Measurements from ENCODE around the gene COPZ1.
"Not testable (repeated sequence)": the region's sequence is repeated elsewhere in the genome, so short reads cannot be mapped to it uniquely, and the experiment has no call there.

COPZ1 gene

DNA sequence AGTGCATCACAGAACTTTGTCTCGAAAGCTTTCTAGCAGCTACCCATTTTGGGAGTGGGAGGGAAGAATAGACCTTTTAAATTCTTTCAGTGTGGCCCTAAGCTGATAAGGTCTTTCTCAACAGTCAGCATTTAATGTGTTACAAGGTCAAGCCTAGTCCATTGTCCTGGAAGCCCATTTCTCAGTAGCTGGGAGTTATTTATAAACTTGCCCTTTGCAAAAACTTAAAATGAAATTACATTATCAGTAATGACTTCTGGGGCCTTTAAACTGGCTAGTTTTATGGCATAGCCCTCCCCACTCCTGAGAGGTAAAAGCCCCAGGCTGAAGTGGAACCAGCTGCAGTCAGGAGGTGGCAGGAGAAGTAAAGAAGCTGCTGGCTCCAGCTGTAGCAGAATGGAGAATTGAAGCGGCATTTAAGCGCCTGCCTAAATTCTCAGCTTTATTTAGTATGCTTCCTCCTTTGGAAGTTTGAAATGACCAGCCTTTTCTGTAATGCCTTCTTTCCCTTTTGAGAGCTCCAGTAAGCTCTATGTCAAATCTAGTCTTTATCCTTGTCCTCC, 12.4 kb downstream of the COPZ1 start:
- peak; percentile 45 for DNase-seq (ENCODE audit: low spot score)

DNA sequence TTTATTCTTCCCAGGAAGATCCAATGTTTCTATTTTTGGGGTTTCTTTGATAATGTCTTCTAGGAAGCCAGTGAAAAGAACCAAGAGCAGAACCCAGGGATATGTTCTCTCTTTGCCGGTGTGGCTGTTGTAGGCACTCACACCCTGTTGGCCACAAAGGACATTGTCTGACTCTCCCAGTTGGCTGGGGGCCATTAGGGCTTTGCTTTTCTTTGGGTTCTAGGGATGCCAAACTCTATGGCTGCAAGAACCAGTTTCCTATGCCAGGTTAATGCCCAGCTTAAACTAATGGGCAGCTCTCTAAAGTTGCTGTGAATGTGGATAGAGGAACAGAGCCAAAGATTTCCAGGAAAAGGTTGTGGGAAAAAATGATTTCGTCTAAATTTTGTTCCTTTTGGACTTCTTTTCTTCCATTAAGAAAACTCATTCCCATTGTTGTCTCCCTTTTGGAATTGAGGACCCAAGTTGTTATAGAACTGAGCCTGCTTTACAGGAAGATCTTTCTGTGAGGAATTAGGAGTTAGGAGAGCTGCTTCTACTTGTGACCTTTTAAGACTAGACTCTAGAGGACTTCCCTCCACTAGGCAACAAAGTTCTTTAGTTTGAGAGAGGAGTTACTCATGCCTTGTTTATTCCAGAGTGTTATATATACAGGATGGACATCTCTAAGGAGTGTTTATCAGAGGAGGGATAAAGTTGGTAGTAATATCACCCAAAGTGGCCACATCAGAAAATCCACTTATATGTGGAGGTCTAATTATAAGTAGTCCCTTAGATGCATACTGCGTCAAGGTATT, 13.1 kb downstream of the COPZ1 start:
- DNase-seq (ENCODE audit: low spot score): no peak

- no peak for DNase-seq (ENCODE audit: low spot score)
Observed at GRCh38 chr12:54338698-54339296, 13.9 kb downstream of the COPZ1 start.

GRCh38 chr12:54340846-54341245, 15.9 kb downstream of the COPZ1 start:
- no peak for DNase-seq (ENCODE audit: low spot score)

DNA sequence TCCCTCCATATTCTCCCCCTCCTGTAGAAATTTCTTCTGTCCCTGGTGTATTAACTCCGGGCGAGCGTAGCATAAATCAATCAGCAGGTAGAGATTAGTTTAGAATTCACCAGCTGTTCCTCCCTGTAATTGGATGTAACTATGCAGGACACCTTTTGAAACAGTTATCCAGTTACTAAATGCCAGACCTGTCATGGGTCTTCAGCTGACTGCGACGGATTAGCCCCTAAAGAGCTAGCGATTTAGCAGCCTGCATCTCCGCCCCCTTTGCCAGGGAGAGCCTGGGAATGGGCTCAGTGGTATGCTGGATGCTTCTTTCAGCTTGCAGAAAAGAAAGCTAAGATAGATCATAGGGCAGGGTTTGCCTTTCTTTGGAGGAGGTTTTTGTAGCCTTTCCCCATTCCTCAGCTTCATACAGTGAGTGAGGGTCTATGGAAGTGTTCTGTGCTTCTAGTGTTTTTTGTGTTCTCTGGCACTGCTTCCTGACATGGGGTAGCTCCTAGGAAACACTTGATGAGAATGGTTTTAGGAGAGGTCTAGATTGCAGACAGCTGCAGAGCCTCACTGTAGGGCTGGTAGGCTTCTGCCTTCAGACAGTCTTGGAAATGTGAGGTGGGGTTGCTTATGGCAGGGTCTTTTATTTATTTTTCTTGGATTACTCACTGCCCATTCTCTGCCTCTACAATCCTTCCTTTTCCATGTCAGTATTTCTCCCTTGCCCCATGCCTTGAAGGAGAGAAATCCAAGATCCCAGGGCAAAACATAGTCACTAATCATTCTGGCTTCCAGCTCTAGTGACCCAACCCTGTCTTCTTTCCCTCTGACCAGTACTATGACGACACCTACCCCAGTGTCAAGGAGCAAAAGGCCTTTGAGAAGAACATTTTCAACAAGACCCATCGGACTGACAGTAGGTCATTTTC, 16.7 kb downstream of the COPZ1 start:
- DNase-seq (ENCODE audit: low spot score): no peak

DNA sequence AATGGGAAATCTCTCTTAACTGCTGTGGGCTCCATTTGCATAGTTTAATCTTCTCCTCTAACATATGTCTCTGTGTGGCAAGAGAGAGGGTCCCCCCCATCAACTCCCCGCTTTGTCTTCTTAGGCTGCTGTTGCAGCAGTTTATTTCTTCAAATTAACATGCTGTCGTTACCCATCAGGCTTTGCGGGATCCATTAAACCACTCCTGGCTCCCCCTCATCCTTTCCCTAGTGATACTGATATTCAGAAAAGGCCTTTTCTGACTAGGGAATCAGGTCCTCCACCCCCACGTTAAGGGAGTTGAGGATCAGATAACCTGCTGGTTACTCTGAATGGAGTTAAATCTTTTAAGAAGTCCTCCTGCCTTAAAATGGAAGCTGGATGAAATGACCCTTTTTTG, 24.1 kb downstream of the COPZ1 start:
- no peak for DNase-seq (ENCODE audit: low spot score)

DNA sequence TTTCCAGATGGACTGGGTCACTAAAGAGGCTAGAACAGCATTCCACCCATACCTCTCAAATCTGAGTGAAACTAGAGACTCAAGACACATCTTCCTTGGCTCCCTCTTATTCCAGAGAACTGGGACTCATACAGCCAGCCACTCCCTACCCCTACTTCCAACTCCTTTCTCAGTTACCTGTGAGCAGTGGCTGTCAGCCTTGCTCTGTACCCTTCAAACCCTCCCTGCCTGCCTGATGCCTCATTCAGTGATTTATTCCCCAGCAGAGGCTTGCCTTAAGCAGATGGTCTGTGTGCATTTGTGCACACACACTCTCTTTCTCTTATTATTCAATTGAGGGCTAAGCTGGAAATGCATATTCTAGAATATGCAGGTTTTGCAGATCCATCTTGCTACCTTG, 24.7 kb downstream of the COPZ1 start:
- no peak for DNase-seq (ENCODE audit: low spot score)

GRCh38 chr12:54350743-54351142, 25.8 kb downstream of the COPZ1 start:
- no peak for DNase-seq (ENCODE audit: low spot score)

DNA sequence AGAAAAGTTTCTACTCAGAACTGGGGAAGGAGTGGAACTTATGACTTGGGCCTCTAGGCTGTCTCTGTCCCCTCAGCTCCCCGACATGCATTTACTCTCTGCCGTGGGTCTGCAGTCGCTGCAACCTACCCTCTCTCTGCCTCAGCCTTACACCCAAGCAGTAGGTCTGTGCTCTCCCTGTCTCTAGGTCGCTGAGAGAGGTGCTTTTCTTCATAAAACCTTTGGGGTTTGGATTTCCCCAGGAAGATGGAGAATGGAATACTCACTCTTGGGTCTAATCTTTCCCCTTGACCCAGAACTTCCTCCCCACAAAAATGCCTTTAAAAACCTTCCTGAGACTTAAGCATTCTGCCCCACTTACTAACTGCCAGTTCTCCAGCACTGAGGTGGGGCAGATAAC, 26.4 kb downstream of the COPZ1 start:
- no peak for DNase-seq (ENCODE audit: low spot score)

DNA sequence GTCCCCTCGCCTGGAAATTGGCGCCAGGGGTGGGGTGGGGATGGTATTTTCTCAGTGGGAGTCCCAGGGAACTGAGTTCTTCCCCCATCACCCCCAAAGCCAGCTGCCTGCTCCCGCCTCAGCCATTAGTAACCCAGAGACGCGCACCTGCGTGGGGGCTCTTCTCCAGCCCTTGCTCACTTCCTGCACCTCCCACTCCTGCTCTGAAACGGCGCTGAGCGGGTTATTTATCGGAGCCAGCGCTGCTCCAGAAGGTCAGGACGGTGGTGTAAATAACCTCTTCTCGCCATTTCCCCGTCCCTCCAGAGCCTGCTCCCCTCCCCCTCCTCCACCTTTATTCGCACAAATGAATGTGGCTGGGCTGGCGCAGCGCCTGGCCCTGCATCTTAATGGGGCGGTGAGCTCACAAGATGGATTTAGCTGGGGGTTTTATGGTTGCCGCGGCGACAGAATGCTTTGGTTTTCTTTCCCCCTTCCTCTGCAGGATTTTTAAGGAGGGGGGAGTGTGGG, 27.1 kb downstream of the COPZ1 start:
- peak; percentile 86 for DNase-seq (ENCODE audit: low spot score)

- peak; percentile 56 for DNase-seq (ENCODE audit: low spot score)
Observed at GRCh38 chr12:54352891-54353874, 28.3 kb downstream of the COPZ1 start.

- DNase-seq (ENCODE audit: low spot score): not testable (repeated sequence)
Observed at GRCh38 chr12:54354271-54354670, 29.3 kb downstream of the COPZ1 start.

DNA sequence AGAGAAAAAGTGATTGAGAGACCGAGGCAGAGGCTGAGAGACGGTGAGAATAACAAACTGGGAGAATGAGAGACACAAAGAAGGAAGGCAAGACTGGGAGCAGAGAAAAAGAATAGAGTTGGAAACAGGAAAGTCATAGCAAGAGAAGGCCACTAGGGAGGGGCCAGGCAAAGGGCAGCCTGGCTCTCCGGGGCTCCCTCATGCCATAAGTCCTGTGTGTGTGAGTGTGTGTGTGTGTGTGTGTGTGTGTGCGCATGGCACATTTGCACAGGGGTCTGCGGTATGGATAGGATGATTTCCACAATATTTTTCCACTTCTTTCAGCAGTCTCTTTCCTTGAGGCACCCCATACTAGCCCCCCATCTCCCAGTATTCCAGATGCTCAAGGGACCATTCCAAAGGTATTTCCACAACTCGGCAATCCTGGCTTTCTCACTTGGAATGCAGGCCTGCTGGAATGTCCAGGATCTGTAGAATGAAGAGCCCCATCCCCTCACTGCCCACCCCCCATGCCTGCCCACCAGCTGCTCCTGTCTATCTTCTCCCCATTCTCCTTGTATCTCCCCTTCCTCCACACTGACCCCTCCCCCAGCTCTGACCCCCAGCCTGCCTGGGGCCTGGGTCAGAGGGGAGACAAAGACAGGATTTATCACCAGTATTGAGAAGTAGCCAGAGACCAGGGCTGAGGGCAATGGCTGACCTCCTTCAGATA, 30.3 kb downstream of the COPZ1 start:
- DNase-seq (ENCODE audit: low spot score): no peak

- DNase-seq (ENCODE audit: low spot score): no peak
Observed at GRCh38 chr12:54356228-54356627, 31.3 kb downstream of the COPZ1 start.

GRCh38 chr12:54356951-54357356, 32.0 kb downstream of the COPZ1 start:
- DNase-seq (ENCODE audit: low spot score): no peak

- no peak for DNase-seq (ENCODE audit: low spot score)
Observed at GRCh38 chr12:54357506-54358190, 32.7 kb downstream of the COPZ1 start.

DNA sequence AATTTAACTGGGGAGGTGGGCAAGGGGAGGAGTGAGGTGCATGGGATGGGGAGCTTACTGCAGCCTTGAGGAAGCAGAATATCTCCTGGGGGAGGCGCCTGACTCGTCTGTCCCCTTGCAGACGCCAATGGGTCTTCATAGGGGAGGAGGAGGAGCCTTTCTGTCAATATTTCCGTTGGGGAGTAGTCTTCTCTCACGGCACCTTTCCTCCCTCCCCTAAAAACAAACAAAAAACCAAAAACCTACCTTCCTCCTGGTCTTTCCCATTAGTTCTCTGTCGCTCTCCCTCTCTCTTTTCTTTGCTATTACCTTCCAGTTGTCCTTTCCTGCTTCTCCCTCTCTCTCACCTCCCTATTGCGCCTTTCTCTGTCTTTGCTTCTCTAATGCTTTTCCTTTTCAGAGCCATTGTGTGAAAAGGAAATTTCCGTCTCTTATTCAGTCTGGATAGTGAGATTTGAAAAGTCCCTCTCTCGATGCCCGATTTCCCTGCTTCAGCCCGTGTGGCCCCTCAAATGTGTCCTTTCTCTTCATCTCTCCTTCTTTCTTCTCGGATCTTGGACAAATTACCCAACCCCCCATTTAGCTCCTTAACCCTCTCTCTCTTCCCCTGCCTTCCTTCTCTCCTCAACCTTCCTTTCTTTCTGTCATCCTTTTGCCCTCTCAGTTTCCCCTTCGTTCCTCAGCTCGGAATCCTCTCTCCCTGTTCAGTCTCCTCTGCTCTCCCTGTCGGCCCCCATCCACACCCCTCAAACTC, 33.4 kb downstream of the COPZ1 start:
- peak; percentile 69 for DNase-seq (ENCODE audit: low spot score)

- DNase-seq (ENCODE audit: low spot score): peak; percentile 99
Observed at GRCh38 chr12:54358945-54359761, 34.2 kb downstream of the COPZ1 start.

Data from Ammon's horn (tissue), 1 donor.